ENCODE data around the gene CEACAM5.

The CEACAM5 gene

DNA sequence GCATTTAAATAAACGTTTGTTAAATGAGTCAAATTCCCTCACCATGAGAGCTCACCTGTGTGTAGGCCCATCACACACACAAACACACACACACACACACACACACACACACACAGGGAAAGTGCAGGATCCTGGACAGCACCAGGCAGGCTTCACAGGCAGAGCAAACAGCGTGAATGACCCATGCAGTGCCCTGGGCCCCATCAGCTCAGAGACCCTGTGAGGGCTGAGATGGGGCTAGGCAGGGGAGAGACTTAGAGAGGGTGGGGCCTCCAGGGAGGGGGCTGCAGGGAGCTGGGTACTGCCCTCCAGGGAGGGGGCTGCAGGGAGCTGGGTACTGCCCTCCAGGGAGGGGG is 8.5 kb upstream of the CEACAM5 start:
- H3K4me3 ChIP-seq (ENCODE audit: low read depth, low read length) = no peak overlapping the region
- no peak for DNase-seq (ENCODE audit: low read depth)
- TF ChIP-seq, protein P1, sequence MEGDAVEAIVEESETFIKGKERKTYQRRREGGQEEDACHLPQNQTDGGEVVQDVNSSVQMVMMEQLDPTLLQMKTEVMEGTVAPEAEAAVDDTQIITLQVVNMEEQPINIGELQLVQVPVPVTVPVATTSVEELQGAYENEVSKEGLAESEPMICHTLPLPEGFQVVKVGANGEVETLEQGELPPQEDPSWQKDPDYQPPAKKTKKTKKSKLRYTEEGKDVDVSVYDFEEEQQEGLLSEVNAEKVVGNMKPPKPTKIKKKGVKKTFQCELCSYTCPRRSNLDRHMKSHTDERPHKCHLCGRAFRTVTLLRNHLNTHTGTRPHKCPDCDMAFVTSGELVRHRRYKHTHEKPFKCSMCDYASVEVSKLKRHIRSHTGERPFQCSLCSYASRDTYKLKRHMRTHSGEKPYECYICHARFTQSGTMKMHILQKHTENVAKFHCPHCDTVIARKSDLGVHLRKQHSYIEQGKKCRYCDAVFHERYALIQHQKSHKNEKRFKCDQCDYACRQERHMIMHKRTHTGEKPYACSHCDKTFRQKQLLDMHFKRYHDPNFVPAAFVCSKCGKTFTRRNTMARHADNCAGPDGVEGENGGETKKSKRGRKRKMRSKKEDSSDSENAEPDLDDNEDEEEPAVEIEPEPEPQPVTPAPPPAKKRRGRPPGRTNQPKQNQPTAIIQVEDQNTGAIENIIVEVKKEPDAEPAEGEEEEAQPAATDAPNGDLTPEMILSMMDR (conservative IDR thresholded peaks at IDR 0.05; ENCODE audit: low read depth, low read length) = no peak

DNA sequence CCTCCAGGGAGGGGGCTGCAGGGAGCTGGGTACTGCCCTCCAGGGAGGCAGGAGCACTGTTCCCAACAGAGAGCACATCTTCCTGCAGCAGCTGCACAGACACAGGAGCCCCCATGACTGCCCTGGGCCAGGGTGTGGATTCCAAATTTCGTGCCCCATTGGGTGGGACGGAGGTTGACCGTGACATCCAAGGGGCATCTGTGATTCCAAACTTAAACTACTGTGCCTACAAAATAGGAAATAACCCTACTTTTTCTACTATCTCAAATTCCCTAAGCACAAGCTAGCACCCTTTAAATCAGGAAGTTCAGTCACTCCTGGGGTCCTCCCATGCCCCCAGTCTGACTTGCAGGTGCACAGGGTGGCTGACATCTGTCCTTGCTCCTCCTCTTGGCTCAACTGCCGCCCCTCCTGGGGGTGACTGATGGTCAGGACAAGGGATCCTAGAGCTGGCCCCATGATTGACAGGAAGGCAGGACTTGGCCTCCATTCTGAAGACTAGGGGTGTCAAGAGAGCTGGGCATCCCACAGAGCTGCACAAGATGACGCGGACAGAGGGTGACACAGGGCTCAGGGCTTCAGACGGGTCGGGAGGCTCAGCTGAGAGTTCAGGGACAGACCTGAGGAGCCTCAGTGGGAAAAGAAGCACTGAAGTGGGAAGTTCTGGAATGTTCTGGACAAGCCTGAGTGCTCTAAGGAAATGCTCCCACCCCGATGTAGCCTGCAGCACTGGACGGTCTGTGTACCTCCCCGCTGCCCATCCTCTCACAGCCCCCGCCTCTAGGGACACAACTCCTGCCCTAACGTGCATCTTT is 7.8 kb upstream of the CEACAM5 start:
- no peak for DNase-seq (ENCODE audit: low read depth)
- H3K4me3 ChIP-seq (ENCODE audit: low read depth, low read length) = no peak overlapping the region

DNA sequence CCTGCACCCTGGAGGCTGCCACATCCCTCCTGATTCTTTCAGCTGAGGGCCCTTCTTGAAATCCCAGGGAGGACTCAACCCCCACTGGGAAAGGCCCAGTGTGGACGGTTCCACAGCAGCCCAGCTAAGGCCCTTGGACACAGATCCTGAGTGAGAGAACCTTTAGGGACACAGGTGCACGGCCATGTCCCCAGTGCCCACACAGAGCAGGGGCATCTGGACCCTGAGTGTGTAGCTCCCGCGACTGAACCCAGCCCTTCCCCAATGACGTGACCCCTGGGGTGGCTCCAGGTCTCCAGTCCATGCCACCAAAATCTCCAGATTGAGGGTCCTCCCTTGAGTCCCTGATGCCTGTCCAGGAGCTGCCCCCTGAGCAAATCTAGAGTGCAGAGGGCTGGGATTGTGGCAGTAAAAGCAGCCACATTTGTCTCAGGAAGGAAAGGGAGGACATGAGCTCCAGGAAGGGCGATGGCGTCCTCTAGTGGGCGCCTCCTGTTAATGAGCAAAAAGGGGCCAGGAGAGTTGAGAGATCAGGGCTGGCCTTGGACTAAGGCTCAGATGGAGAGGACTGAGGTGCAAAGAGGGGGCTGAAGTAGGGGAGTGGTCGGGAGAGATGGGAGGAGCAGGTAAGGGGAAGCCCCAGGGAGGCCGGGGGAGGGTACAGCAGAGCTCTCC is 6.9 kb upstream of the CEACAM5 start:
- no peak for DNase-seq (ENCODE audit: low read depth)
- TF ChIP-seq, protein P1 (conservative IDR thresholded peaks at IDR 0.05; ENCODE audit: low read depth, low read length) = no peak
- no peak overlapping the region for H3K4me3 ChIP-seq (ENCODE audit: low read depth, low read length)

More for the DNA sequence above, 7.8 kb upstream of the CEACAM5 start:
- TF ChIP-seq, protein P1 (conservative IDR thresholded peaks at IDR 0.05; ENCODE audit: low read depth, low read length) = no peak

DNA sequence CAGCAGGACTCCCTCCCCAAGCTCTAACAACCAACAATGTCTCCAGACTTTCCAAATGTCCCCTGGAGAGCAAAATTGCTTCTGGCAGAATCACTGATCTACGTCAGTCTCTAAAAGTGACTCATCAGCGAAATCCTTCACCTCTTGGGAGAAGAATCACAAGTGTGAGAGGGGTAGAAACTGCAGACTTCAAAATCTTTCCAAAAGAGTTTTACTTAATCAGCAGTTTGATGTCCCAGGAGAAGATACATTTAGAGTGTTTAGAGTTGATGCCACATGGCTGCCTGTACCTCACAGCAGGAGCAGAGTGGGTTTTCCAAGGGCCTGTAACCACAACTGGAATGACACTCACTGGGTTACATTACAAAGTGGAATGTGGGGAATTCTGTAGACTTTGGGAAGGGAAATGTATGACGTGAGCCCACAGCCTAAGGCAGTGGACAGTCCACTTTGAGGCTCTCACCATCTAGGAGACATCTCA is 6.2 kb upstream of the CEACAM5 start:
- TF ChIP-seq, protein P1 (conservative IDR thresholded peaks at IDR 0.05; ENCODE audit: low read depth, low read length) = no peak
- DNase-seq (ENCODE audit: low read depth) = peak; percentile 28
- no peak overlapping the region for H3K4me3 ChIP-seq (ENCODE audit: low read depth, low read length)

DNA sequence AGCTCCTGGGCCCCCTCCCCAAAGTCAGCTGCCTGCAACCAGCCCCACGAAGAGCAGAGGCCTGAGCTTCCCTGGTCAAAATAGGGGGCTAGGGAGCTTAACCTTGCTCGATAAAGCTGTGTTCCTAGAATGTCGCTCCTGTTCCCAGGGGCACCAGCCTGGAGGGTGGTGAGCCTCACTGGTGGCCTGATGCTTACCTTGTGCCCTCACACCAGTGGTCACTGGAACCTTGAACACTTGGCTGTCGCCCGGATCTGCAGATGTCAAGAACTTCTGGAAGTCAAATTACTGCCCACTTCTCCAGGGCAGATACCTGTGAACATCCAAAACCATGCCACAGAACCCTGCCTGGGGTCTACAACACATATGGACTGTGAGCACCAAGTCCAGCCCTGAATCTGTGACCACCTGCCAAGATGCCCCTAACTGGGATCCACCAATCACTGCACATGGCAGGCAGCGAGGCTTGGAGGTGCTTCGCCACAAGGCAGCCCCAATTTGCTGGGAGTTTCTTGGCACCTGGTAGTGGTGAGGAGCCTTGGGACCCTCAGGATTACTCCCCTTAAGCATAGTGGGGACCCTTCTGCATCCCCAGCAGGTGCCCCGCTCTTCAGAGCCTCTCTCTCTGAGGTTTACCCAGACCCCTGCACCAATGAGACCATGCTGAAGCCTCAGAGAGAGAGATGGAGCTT is 4.7 kb upstream of the CEACAM5 start:
- no peak for DNase-seq (ENCODE audit: low read depth)
- no peak overlapping the region for H3K4me3 ChIP-seq (ENCODE audit: low read depth, low read length)
- TF ChIP-seq, protein P1 (conservative IDR thresholded peaks at IDR 0.05; ENCODE audit: low read depth, low read length) = no peak

DNA sequence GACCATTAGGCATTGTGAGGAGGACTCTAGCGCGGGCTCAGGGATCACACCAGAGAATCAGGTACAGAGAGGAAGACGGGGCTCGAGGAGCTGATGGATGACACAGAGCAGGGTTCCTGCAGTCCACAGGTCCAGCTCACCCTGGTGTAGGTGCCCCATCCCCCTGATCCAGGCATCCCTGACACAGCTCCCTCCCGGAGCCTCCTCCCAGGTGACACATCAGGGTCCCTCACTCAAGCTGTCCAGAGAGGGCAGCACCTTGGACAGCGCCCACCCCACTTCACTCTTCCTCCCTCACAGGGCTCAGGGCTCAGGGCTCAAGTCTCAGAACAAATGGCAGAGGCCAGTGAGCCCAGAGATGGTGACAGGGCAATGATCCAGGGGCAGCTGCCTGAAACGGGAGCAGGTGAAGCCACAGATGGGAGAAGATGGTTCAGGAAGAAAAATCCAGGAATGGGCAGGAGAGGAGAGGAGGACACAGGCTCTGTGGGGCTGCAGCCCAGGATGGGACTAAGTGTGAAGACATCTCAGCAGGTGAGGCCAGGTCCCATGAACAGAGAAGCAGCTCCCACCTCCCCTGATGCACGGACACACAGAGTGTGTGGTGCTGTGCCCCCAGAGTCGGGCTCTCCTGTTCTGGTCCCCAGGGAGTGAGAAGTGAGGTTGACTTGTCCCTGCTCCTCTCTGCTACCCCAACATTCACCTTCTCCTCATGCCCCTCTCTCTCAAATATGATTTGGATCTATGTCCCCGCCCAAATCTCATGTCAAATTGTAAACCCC is 2.8 kb upstream of the CEACAM5 start:
- no peak overlapping the region for H3K4me3 ChIP-seq (ENCODE audit: low read depth, low read length)
- TF ChIP-seq, protein P1 (conservative IDR thresholded peaks at IDR 0.05; ENCODE audit: low read depth, low read length) = no peak
- peak; percentile 17 for DNase-seq (ENCODE audit: low read depth)

Data from choroid plexus epithelial cell (primary cell).